ENCODE data around the gene PEAK1.

The PEAK1 gene, protein sequence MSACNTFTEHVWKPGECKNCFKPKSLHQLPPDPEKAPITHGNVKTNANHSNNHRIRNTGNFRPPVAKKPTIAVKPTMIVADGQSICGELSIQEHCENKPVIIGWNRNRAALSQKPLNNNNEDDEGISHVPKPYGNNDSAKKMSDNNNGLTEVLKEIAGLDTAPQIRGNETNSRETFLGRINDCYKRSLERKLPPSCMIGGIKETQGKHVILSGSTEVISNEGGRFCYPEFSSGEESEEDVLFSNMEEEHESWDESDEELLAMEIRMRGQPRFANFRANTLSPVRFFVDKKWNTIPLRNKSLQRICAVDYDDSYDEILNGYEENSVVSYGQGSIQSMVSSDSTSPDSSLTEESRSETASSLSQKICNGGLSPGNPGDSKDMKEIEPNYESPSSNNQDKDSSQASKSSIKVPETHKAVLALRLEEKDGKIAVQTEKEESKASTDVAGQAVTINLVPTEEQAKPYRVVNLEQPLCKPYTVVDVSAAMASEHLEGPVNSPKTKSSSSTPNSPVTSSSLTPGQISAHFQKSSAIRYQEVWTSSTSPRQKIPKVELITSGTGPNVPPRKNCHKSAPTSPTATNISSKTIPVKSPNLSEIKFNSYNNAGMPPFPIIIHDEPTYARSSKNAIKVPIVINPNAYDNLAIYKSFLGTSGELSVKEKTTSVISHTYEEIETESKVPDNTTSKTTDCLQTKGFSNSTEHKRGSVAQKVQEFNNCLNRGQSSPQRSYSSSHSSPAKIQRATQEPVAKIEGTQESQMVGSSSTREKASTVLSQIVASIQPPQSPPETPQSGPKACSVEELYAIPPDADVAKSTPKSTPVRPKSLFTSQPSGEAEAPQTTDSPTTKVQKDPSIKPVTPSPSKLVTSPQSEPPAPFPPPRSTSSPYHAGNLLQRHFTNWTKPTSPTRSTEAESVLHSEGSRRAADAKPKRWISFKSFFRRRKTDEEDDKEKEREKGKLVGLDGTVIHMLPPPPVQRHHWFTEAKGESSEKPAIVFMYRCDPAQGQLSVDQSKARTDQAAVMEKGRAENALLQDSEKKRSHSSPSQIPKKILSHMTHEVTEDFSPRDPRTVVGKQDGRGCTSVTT (N-terminal part only)

DNA sequence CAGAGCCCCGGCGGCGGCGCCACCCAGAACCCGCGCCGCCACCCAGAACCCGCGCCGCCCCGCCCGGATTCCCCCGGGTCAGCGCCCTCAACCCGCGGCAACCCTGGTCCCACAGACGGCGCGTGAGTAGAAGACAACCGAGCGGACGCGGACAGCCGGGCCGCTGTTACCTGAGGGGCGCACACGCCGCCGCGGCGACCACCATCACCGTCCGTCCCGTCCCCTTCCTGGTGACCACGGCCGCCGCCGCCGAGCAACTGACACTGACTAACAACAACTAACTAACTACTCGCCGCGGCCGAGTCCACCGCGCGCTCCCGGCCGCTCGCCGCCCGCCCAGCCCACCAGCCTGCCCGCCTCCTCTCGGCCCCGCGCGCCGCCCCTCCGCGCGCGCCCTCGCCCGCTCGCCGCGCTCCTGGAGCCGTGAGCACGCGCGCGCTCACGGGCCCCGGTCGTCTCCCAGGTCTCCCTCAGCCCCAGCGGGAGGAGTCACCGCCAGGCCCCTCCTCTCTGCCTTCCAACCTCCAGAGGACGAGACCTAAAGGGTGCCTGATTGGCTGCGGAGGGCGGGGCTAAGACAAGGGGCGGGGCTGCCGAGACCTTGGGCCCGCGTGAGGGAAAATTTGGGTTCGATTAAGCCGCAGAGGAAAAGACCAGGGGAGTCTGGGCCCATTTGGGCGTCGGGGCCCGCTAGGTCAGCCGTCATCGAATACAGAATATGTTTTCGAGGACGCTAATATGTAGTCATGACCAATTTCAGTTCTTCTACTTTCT lies at the start of gene PEAK1:
Gene PEAK1 (minus strand): TSS at position 269 of the 774 bp plus-strand sequence. CDS start 238,178 bp downstream, outside the sequence.
- DNase-seq, result peak; percentile 86

DNA sequence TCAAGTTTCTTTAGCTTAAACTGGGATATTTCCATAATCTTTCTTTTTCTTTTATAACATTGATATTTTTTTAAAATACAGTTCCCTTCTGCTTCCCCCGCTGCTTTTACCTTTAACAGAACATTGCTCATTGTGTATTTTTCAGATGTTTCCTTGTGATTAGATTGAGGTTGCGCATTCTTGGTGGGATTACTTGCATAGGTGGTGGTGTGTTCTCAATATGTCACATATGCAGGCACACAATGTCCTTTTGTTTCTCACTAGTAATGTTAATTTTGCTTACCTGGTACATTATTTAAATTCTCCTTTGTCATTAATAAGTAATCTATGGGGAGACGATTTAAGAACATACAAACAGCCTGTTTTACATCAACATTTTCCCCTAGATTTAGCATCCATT lies 49.0 kb upstream of the PEAK1 start:
- DNase-seq, result no peak

DNA sequence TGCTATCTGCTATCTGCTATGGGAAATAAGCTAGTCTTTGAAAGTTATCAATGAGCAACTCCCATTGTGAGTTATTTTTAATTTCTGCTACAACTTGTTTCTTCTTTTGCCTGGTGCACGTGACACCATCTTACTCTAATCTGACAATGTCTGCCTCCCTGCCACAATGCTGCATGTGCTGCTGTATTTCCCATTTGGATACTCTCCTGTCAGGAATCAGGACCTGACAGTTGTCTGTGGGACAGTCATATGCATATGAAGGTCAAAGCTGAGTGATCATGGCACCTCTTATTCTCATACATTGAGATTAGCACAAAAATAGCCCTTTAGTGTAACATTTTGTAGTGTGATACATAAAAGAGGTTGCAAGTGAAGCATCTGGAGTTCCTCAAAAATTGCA lies 46.6 kb upstream of the PEAK1 start:
- no peak for DNase-seq

DNA sequence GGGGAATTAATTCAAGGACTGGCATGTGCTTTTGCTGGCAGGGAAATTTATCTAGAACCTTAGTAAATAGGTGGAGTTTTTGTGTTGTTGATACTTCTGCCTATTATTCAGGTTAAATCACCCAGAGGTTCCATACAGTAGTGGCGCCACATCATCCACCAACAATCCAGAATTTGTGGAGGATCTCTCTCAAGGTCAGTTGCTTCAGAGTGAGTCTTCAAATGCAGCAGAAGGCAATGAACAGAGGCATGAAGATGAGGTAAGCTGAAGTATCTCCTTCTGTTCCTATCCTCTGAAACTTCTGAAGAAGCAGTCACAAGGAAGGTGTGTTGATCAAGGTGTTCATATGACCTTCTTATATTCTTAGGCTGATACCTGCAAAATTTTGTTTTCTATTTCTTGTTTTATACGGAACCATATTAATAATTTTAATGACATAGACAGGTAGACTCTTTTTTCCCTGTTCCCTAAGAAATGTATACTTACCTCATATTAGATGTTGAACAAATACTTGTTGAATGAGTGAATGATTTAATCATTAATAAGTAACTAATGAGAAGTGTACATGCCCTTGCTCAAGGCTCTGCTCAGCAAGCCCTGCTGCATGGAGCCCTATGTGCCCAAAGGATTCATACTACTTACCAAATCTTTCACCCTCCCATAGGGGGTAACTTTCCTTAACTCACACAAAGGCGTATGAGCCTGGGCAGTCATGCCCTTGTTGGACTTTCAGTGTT lies 44.4 kb upstream of the PEAK1 start:
- DNase-seq, result no peak

DNA sequence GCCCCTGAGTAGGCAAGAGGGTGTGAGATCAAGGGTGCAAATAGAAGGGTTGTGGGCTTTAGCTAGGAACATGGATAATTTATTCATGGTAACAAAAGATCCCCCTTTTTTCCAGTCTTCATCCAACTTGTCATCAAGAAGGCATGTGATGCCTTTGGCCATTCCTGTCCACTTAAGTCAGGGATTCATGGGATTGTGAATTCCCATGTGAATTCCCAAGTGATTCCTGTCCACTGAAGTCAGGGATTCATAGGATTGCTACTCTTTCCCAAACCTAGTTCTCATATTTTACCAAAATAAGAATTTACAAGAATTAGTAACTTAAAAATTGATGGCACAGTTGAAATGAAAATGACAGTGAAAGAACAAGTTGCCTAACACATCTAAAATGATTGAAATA lies 41.6 kb upstream of the PEAK1 start:
- no peak for DNase-seq

DNA sequence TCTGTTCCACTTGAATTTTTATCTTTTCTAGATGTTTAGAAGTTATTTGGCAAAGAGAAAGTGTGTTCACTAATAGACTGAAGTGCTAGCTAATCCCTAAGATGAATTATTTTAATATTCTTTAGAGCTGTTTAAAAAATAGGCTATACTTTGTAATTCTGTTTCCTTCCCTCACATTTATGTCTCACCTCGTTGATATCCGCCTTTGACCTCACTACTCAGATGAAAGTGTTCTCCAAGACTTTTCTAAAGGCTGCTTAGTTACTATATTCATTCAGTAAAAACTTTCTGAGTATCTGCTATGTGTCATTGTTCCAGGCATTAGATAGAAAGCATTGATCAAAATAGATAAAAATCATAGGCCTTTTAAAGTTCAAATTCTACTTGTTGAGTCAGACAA lies 39.1 kb upstream of the PEAK1 start:
- DNase-seq, result no peak

DNA sequence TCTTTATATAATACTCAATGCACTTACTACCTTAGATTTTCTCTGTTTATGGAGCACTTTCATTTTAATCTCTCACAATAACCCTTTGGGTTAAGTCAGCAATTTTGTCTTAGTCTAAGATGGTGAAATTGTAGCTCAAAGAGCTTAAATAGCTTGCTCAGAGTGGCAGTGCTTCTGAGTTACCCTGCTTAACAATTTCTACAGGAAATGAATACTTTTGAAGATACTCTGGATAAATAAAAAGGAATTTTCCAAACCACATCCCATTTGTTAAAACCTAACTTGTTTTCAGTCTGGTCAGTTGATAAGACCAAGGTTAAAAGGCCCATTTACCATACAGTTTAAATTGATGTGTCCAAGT lies 38.0 kb upstream of the PEAK1 start:
- DNase-seq, result no peak

DNA sequence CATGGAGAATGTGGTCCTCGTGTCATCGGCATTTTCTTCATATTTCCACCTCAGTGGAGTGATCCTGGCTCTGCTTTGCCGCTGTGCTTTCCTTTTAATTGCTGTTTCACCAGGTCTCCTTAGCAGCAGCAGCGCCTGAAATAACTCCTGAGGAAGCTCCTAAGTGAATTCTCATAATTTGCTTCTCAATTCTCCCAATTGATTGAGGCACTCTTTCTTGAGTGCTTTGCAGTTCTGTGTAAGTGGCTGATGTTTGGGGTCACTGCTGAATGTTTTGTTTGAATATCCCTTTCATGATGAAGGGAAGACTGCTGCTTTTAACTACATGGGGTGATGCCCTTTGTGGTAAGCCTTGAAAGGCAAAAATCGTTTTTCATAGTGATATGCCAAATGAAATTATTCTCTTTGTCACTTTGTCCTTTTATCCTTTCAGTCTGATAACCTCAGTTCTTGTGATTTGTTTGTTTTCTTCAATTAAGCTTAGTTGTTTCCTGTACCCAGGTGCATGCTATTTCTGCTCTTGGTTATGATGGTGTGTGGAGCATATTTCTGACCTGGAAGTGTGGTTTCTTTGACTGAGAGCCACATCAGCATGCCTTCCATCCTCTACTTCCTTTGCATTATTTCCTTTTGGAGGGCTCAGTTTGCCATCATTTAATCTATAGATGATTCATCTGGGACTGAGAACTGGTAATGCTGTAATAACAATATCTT lies 37.4 kb upstream of the PEAK1 start:
- peak; percentile 1 for DNase-seq

DNA sequence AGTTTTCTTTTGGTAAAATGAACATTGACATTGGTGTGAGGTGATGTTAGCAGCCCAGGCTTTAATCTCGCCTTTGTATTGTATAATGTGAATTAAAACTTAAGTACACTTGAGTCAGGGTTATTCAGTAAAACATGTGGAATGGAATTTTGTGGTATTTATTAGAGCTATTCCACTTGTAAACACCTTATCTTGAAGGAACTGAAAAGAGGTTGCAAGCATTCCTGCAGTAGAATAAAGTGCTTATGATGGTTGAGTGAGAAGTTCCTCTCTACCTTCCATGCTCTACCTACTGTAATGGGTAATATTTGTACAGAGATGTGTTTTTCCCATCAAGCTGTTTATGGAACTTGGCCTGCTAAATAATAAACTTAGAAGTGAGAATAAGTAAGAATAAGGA lies 36.8 kb upstream of the PEAK1 start:
- no peak for DNase-seq

DNA sequence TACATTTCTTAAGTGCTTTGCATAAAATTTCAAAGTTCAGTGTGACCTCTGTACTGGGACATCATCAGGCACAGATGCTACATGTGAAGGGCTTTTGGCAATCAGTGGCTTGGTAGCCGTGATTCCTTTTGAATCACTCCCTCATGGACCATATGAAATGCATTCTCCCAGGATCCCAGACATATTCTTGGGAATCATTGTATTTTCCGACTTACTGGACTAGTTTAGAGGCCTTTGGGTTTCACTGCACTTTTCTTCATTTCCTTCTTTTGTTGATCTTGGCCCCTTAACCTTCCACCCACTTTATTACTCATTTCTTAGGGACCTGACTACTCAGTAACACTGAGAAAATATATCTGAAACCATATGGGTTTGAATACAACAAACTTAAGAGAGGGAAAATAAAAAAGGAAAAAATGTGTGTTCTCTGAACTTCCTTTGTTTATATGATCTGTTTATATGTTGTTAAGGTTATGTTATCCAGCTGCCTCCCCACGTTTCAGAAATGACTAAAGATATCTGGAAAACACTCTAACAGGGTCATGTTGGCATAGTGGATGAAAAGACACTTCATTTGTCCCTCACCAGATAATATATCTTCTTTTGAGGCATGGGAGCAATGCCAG lies 35.9 kb upstream of the PEAK1 start:
- DNase-seq, result no peak

DNA sequence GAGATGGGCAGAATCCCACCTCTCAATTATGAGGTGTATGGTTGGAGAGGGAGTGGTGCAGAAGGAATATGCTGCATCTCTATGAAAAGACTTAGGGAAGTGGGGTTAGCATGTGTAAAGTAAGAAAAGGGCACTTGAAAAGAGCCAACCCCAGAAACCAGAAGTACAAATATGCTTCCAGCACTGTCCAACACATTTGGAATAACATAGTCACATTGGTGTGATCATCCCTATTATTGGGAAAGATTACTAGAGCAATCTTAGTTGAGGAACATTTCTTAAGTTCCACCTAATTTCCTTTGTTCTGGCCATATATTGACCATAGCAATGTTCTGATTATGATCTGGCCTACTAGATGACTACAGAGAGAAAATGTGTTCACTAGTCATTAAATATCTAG lies 35.0 kb upstream of the PEAK1 start:
- DNase-seq, result no peak

DNA sequence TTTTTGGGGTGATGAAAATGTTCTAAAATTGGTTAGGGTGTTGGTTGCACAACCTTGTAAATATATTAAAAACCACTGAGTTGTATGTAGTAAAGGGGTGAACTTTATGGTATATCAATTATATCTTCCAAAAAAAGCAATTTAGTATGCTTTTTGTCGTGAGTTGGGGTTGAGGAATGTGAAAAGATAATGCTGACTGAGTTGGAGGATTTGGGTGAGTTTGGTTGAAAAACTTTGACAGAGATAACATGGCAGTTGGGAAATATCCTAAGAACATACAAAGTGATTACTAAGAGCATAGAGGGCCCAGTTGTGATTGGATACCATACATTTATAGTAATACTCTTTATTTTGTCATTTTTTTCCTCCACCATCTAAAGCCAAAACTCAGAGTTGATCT lies 34.4 kb upstream of the PEAK1 start:
- DNase-seq, result no peak

DNA sequence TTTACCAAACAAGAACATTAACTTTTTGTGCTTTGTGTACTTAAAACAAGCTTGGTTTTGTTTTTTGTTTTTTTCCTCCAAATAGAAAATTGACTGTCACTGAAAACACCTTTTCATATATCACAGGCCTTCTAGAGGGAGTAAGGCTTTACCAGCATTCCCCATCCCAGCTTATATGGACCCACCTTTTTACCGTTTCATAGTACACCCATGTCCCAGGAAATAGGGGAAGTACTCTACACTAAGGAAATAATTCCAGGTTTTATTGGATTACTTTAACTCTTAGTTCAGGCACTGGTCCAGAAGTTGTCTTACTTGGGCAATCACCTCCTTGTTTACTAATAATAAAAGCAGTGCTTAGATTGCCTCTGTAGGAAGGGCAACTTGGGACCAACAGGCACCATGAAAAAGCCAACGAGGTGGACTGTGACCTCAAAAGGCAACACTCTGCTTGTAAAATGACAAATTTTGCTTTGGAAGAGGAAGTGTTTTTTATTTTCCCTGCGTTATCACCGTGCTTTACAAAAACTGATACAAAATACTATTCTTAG lies 27.0 kb upstream of the PEAK1 start:
- no peak for DNase-seq

DNA sequence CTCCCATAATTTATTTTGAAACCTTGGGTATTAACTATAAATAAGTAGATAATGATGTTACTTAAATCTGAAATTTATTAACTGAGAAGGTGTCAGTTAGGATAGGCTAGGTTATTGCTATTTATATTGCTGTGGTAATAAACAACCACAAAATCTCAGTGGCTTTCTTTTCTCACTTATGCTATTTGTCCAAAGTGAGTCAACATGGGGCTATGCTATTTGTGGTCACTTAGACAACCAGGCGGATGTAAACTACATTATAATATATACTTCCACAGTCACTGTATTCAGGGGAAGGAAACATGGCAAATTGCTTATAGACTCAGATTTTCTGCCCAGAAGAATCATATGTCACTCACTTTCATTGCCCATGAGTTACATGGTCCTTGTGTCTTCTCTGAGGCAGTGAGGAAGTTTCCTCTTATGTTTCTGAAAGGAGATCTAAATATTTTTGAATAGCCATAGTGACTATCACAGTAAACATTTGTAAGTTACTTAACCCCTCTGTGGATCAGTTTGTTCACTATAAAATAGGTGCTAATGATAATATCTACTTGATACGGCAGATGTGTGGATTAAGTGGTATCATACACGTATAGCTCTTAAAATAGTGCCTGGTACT lies 20.6 kb upstream of the PEAK1 start:
- no peak for DNase-seq

DNA sequence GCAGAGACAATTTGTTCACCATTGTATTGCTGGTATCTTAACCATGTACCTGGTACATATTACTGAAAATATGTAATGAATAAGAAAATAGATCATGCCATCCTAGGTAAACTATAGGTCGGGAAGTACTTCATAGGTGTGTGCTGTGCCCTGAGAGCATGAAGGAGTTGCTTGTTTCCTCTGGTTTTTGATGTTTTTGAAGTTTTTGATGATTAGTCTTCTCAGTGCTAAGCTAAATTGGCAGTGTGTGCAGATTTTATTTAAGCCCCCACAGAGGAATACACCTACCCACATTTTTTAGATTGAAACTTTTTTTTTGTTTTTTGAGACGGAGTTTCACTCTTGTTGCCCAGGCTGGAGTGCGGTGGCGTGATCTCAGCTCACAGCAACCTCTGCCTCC lies 17.4 kb upstream of the PEAK1 start:
- DNase-seq, result no peak

DNA sequence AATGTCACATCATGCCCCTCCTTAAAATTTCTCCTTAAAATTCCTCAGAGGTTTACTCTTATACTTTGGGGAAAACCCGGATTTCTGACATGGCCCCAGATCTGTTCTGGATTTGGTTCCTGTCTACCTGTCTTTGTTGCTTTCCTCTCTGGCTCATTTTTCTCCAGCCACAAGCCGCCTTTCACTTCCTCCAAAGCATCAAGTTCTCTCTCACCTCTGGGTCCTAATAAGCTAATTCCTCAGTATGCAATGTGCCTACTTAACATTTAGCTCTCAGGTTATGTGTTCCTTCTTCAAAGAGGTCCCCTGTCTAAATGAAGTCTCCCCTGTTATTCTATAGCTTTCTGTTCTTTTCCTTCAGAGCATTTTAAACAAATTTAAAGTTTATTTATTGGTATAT lies 16.9 kb upstream of the PEAK1 start:
- DNase-seq, result no peak

DNA sequence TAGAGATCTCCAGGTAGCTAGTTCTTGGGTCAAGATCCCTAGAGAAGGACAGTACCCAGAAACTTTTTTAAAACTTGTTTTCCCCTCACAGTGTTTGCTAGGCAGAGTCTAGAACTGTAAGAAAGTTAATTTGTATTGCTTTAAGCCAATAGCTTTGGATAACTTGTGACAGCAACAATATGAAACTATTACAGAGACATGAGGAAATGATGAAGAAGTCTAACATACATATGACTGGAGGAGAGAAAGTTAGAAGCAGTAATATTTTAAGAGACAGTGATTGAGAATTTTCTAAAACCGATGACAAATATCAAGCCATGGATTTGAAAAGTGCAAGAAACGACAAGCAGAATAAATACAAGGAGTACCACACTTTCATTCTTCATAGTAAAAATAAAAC lies 10.7 kb upstream of the PEAK1 start:
- no peak for DNase-seq

DNA sequence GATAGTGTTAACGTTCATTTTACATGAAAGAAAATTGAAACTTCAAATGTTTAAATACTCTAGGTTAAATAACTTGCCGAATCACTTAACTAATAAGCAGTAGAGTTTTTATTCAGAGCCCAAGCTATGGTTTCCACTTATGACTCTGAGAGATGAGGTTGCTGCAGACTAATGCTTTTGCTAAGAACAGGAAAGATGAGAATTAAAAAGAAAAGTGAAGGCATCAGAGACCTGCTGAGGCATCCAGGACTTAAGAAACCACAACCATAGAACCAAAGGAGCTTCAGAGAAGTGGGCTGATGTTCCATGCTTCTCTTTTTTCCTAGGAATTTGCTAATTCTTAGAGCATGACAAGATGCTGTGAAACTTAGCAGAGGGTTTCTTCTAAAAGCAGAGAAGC lies 10.3 kb upstream of the PEAK1 start:
- DNase-seq, result no peak

DNA sequence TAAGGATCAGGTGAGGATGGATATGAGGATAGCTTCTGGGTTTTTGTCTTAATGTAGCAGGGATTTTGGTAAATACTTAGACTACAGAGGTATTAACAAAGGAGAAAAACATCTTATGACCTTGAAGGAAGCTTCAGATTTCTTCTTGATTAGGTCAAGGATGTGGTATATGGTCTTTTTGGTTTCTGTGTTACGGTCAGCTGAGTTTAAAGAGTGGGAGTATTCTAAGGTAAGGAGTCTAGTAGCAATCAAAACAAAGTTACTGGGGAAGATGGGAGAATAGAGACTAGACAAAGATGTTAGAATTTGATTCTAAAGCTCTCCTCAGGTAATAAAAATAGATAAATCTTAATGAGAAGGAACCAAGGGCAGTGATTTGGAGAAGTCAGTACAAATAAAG lies 7.0 kb upstream of the PEAK1 start:
- DNase-seq, result no peak

DNA sequence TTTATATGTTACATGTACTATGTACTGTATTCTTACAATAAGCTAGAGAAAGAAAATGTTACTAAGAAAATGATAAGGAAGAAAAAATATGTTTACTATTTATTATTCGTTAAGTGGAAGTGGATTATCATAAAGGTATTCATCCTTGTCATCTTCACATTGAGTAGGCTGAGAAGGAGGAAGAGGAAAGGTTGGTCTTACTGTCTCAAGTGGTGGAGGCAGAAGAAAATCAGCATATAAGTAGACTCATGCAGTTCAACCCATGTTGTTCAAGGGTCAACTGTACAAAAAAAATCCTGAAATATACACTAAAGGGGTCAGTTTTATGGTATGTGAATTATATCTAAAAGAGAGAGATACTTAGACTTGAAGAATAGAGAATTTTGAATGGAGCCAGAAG lies 6.5 kb upstream of the PEAK1 start:
- DNase-seq, result no peak
